ENCODE data around the gene CREB3.

- TF ChIP-seq CTCF (IDR thresholded peaks at IDR 0.05) = no peak
- no peak for TF ChIP-seq POLR2A (IDR thresholded peaks at IDR 0.05)
Measured at GRCh38 chr9:35719546-35719945, 12.9 kb upstream of the CREB3 start.

Data from adrenal gland (tissue), 5 donors.